Activated CD4-positive, alpha-beta memory T cell treated with anti-CD3 and anti-CD28 coated beads for 36 hours (primary cell): ENCODE results near the gene INS. TPM values are rescaled to one million over a fixed set of nuclear protein-coding genes. Genes with fewer than 3 reads are reported as not detected.
A peak's percentile ranks its signal among the peaks of the same experiment; 100 is the strongest.

ENCODE experiments used
- microRNA-seq: library from miRNA; unstranded; fragments of <30 nt; microRNA quantifications from one replicate; pipeline ENCODE4 v1.2.0, GENCODE V29; 2022; ENCODE audit warnings: borderline number of aligned reads, borderline microRNAs expressed, borderline replicate concordance
- total RNA-seq, 2 experiments: library from RNA; stranded (reverse); gene quantifications; one replicate each; pipeline ENCODE4 v1.2.3, GENCODE V29; 2021

The INS gene
- total RNA-seq, 2 experiments from 2014 or later: not detected

Small RNA genes within 50 kb of the gene (microRNA-seq; reads per million reads assigned to microRNA genes)
- gene MIR4686: not detected
- gene MIR483: 31.4 reads per million, percentile 50 among the genes with 10 or more reads in this experiment

Other genes with a start within 250 kb of the INS start
- gene TNNT3, start 241.5 kb downstream of the INS start, total RNA-seq: 1 to 10 TPM; 6.0 to 6.8 TPM
- 100 to 1,000 TPM; 115 to 119 TPM for gene MRPL23, start 213.9 kb downstream of the INS start, total RNA-seq
- gene H19, start 163.4 kb downstream of the INS start, total RNA-seq: not detected
- 10 to 100 TPM; 26.5 to 27.0 TPM for gene IGF2, start 21.8 kb downstream of the INS start, total RNA-seq
- gene TH, start 10.6 kb upstream of the INS start, total RNA-seq: not detected
- 1 to 10 TPM; 1.5 to 2.0 TPM for gene ASCL2, start 109.4 kb upstream of the INS start, total RNA-seq
- gene C11orf21, start 140.7 kb upstream of the INS start, total RNA-seq: 1 to 10 TPM; 8.2 to 8.8 TPM
- 1 to 10 TPM; 5.5 to 6.5 TPM for gene TSPAN32, start 140.8 kb upstream of the INS start, total RNA-seq
- gene CD81, start 216.1 kb upstream of the INS start, total RNA-seq: 100 to 1,000 TPM; 177 to 178 TPM
- 10 to 100 TPM; 33.8 to 40.2 TPM for gene TSSC4, start 239.5 kb upstream of the INS start, total RNA-seq